BJ (cell line): ENCODE measurements around the gene RNF212. TPM values are rescaled to one million over a fixed set of nuclear protein-coding genes. Genes with fewer than 3 reads are reported as not detected.

Source experiments
- CTCF ChIA-PET: fragments of 350-600 bp; formaldehyde crosslinking; extraction: SDS; loops from one replicate; lab custom pipeline; 2021; ENCODE audit warnings: antibody characterized with exemption, inconsistent platforms; lab: Yijun Ruan, JAX
- POLR2A ChIA-PET: fragments of 300-600 bp; sonication (Branson Sonifier 250); formaldehyde crosslinking; extraction: SDS; loops from one replicate; lab custom pipeline; 2021; ENCODE audit warnings: antibody characterized with exemption; lab: Charles Lee
- DNase-seq: peaks from one replicate; pipeline ENCODE4 v3.0.0-alpha.2; 2011; ENCODE audit warnings: low read depth
- H3K27me3 ChIP-seq: 2 replicates; pipeline ENCODE4 v1.6.0; 2011; ENCODE audit warnings: low read length; ENCODE audit not compliant: control insufficient read depth, insufficient read depth
- H3K36me3 ChIP-seq: 2 replicates; pipeline ENCODE4 v1.5.1; 2011; ENCODE audit warnings: low read length; ENCODE audit not compliant: control insufficient read depth, insufficient read depth
- H3K4me3 ChIP-seq: 2 replicates; pipeline ENCODE4 v1.5.1; 2011; ENCODE audit warnings: low read depth, mild to moderate bottlenecking, control low read depth, low read length
- polyA plus RNA-seq: library from polyadenylated mRNA; depleted of rRNA; stranded (reverse); fragments of >200 nt; gene quantifications from 2 replicates; pipeline ENCODE4 v1.2.3, GENCODE V29; 2011
- TF ChIP-seq, protein P1 (sequence below): IDR thresholded peaks from 2 replicates; pipeline ENCODE4 v1.5.1; 2011; ENCODE audit warnings: low read depth, mild to moderate bottlenecking, control low read depth, inconsistent platforms, low read length, moderate library complexity; ENCODE audit not compliant: insufficient read depth

Gene RNF212
- polyA plus RNA-seq, 1 experiment = 2.9 TPM

DNA sequence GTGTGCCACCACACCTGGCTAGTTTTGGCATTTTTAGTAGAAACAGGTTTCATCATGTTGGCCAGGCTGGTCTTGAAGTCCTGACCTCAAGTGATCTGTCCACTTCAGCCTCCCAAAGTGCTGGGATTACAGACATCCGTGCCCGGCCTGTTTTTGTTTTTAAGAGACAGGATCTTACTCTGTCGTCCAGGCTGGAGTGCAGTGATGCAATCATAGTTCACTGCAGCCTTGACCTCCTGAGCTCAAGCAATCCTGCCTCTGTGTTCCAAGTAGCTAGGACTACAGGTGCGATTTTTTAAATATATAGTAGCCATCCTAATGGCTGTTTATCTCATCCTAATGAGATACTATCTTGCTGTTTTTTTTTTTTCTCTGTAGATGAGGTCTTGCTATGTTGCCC lies 47.6 kb downstream of the RNF212 start:
- ChIA-PET POLR2A (no interaction called here), CTCF (no interaction called here)
- H3K27me3 ChIP-seq = peaks cover 4% of the 10 kb centered on the region
- H3K4me3 ChIP-seq = no peak overlapping the region
- DNase-seq = no peak
- TF ChIP-seq, protein P1, sequence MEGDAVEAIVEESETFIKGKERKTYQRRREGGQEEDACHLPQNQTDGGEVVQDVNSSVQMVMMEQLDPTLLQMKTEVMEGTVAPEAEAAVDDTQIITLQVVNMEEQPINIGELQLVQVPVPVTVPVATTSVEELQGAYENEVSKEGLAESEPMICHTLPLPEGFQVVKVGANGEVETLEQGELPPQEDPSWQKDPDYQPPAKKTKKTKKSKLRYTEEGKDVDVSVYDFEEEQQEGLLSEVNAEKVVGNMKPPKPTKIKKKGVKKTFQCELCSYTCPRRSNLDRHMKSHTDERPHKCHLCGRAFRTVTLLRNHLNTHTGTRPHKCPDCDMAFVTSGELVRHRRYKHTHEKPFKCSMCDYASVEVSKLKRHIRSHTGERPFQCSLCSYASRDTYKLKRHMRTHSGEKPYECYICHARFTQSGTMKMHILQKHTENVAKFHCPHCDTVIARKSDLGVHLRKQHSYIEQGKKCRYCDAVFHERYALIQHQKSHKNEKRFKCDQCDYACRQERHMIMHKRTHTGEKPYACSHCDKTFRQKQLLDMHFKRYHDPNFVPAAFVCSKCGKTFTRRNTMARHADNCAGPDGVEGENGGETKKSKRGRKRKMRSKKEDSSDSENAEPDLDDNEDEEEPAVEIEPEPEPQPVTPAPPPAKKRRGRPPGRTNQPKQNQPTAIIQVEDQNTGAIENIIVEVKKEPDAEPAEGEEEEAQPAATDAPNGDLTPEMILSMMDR = no peak
- no peaks in the 10 kb centered on the region for H3K36me3 ChIP-seq

DNA sequence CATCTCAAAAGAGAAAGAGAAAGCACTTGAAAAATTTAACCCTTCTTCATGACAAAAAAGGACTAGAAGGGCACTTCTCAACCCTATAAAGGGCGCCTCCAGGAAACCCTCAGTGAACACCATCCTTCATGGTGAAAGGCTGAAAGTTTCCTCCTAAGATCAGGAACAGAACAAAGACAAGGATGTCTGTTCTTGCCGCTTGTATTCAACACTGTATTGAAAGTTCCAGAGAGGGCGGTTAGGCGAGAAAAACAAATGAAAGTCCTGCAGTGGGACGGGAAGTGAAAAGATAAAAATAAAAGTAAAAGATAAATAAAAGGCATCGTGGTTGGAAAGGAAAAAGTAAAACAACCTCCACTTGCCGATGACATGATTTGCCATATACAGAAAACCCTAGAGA lies 50.9 kb downstream of the RNF212 start:
- DNase-seq = no peak
- CTCF ChIA-PET = no interaction called here
- TF ChIP-seq, protein P1 = no peak
- Histone ChIP-seq H3K4me3 (no peak overlapping the region), H3K36me3 (no peaks in the 10 kb centered on the region), H3K27me3 (peaks cover 11% of the 10 kb centered on the region)
- POLR2A ChIA-PET = no interaction called here

GRCh38 chr4:1061760-1062159 lies 51.6 kb downstream of the RNF212 start:
- Histone ChIP-seq H3K4me3 (no peak overlapping the region), H3K36me3 (no peaks in the 10 kb centered on the region), H3K27me3 (peaks cover 12% of the 10 kb centered on the region)
- TF ChIP-seq, protein P1 = no peak
- ChIA-PET POLR2A (no interaction called here), CTCF (interaction anchor here (0.7 kb wide), 1 partner anchor 10 kb away, joined by 3 read pairs; no protein-coding TSS in a partner anchor)
- DNase-seq = no peak

- Histone ChIP-seq H3K36me3 (no peaks in the 10 kb centered on the region), H3K4me3 (no peak overlapping the region), H3K27me3 (peaks cover 12% of the 10 kb centered on the region)
- ChIA-PET CTCF (interaction anchor here (0.7 kb wide), 1 partner anchor 11 kb away, joined by 3 read pairs; no protein-coding TSS in a partner anchor), POLR2A (no interaction called here)
- no peak for DNase-seq
- TF ChIP-seq, protein P1 = no peak
These were observed 52.2 kb downstream of the RNF212 start for GRCh38 chr4:1061056-1061700.

DNA sequence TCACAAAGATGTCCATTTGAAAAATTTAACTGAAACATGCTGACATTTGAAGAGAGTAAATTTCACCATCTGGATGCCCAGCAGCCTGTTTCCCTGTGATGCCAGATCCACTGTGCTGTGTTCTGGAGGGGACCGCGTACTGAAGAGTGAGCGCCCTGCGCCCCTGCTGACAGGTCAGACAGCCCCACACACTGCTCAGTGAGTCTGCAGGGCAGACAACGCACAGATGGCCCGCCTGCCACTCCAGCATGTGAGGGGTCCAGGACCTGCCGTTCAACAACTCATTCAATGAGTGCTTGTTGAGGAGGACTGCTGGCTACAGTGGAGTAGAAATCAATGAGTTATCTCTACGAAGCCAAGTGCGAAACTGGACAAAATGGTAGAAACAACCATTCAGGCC lies 52.7 kb downstream of the RNF212 start:
- no peak overlapping the region for H3K4me3 ChIP-seq
- peaks cover 13% of the 10 kb centered on the region for H3K27me3 ChIP-seq
- TF ChIP-seq, protein P1 = no peak
- H3K36me3 ChIP-seq = no peaks in the 10 kb centered on the region
- POLR2A ChIA-PET = no interaction called here
- CTCF ChIA-PET = interaction anchor here (1.0 kb wide), 1 partner anchor 13 kb away, joined by 3 read pairs; no protein-coding TSS in a partner anchor
- no peak for DNase-seq
